ENCODE measurements around the gene CD151. TPM values are rescaled to one million over a fixed set of nuclear protein-coding genes. Genes with fewer than 3 reads are reported as not detected.

Gene CD151
- total and polyA plus RNA-seq, 2 experiments from 2014 or later: 248 to 356 TPM

GRCh38 chr11:877565-877964 is 44.8 kb downstream of the CD151 start:
- Histone ChIP-seq H3K9me2 (replicated peaks; ENCODE audit: insufficient read depth) (no peaks in the 10 kb centered on the region), H2AFZ (no peak overlapping the region), H3K9me3 (ENCODE audit: low read depth) (no peaks in the 10 kb centered on the region), H3K4me1 (ENCODE audit: insufficient read depth) (no peaks in the 10 kb centered on the region), H3K36me3 (replicated peaks; ENCODE audit: insufficient read depth, low read depth) (no peaks in the 10 kb centered on the region), H4K20me1 (ENCODE audit: insufficient read depth, poor library complexity, severe bottlenecking) (no peaks in the 10 kb centered on the region), H3K27ac (no peak overlapping the region), H3K79me2 (no peaks in the 10 kb centered on the region), H3K4me2 (no peak overlapping the region), H3K4me3 (no peak overlapping the region), H3K27me3 (no peaks in the 10 kb centered on the region)
- TF ChIP-seq EZH2phosphoT487 (IDR thresholded peaks at IDR 0.05; ENCODE audit: low read depth, severe bottlenecking, unreplicated experiment) (no peak), CTCF (IDR thresholded peaks at IDR 0.05; ENCODE audit: poor library complexity) (no peak), EZH2 (IDR thresholded peaks at IDR 0.05; ENCODE audit: borderline replicate concordance) (no peak)
- 97% methylated on average over 7 of the region's 11 CpGs for WGBS (ENCODE audit: low lambda C conversion rate, missing lambda C conversion rate)
- DNase-seq (ENCODE audit: low spot score): no peak

GRCh38 chr11:880447-880846 is 47.7 kb downstream of the CD151 start:
- Histone ChIP-seq H3K36me3 (replicated peaks; ENCODE audit: insufficient read depth, low read depth) (no peaks in the 10 kb centered on the region), H3K27me3 (no peaks in the 10 kb centered on the region), H2AFZ (no peak overlapping the region), H3K4me3 (no peak overlapping the region), H3K4me1 (ENCODE audit: insufficient read depth) (no peaks in the 10 kb centered on the region), H3K9me3 (ENCODE audit: low read depth) (no peaks in the 10 kb centered on the region), H3K9me2 (replicated peaks; ENCODE audit: insufficient read depth) (no peaks in the 10 kb centered on the region), H3K79me2 (no peaks in the 10 kb centered on the region), H4K20me1 (ENCODE audit: insufficient read depth, poor library complexity, severe bottlenecking) (no peaks in the 10 kb centered on the region), H3K27ac (no peak overlapping the region), H3K4me2 (no peak overlapping the region)
- DNase-seq (ENCODE audit: low spot score): no peak
- 87% methylated on average over 14 of the region's 14 CpGs for WGBS (ENCODE audit: low lambda C conversion rate, missing lambda C conversion rate)
- TF ChIP-seq EZH2 (IDR thresholded peaks at IDR 0.05; ENCODE audit: borderline replicate concordance) (no peak), EZH2phosphoT487 (IDR thresholded peaks at IDR 0.05; ENCODE audit: low read depth, severe bottlenecking, unreplicated experiment) (no peak), CTCF (IDR thresholded peaks at IDR 0.05; ENCODE audit: poor library complexity) (no peak)

GRCh38 chr11:882596-882995 is 49.8 kb downstream of the CD151 start:
- Histone ChIP-seq H3K79me2 (no peaks in the 10 kb centered on the region), H3K36me3 (replicated peaks; ENCODE audit: insufficient read depth, low read depth) (no peaks in the 10 kb centered on the region), H3K27me3 (no peaks in the 10 kb centered on the region), H3K9me3 (ENCODE audit: low read depth) (no peaks in the 10 kb centered on the region), H3K27ac (no peak overlapping the region), H4K20me1 (ENCODE audit: insufficient read depth, poor library complexity, severe bottlenecking) (no peaks in the 10 kb centered on the region), H3K9me2 (replicated peaks; ENCODE audit: insufficient read depth) (no peaks in the 10 kb centered on the region), H2AFZ (no peak overlapping the region), H3K4me2 (no peak overlapping the region), H3K4me1 (ENCODE audit: insufficient read depth) (no peaks in the 10 kb centered on the region), H3K4me3 (no peak overlapping the region)
- 92% methylated on average over 14 of the region's 14 CpGs for WGBS (ENCODE audit: low lambda C conversion rate, missing lambda C conversion rate)
- no peak for DNase-seq (ENCODE audit: low spot score)
- TF ChIP-seq EZH2phosphoT487 (IDR thresholded peaks at IDR 0.05; ENCODE audit: low read depth, severe bottlenecking, unreplicated experiment): no peak
- TF ChIP-seq EZH2 (IDR thresholded peaks at IDR 0.05; ENCODE audit: borderline replicate concordance): no peak
- TF ChIP-seq CTCF (IDR thresholded peaks at IDR 0.05; ENCODE audit: poor library complexity): no peak

DNA sequence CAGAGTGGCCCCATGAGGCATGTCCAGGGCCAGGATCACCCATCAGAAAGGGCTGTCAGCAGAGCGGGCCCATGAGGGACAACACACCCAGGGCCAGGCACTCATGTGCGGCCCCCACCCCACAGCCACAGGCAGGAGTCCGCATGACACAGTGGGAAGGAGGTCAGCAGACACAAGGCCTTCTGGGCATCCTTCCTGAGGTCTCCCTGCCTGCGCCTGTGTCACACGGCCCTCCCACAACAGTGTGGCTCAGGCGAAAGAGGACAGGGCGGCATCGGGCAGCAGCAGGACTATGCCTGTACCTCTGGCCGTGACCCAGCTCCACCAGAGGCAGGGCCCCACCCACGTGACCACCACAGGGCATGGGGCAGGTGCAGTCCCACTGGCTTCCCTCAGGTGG is 50.8 kb downstream of the CD151 start:
- Histone ChIP-seq H3K36me3 (replicated peaks; ENCODE audit: insufficient read depth, low read depth) (no peaks in the 10 kb centered on the region), H3K4me3 (no peak overlapping the region), H3K79me2 (no peaks in the 10 kb centered on the region), H3K9me2 (replicated peaks; ENCODE audit: insufficient read depth) (no peaks in the 10 kb centered on the region), H4K20me1 (ENCODE audit: insufficient read depth, poor library complexity, severe bottlenecking) (no peaks in the 10 kb centered on the region), H3K27ac (no peak overlapping the region), H2AFZ (no peak overlapping the region), H3K4me2 (no peak overlapping the region), H3K9me3 (ENCODE audit: low read depth) (no peaks in the 10 kb centered on the region), H3K4me1 (ENCODE audit: insufficient read depth) (no peaks in the 10 kb centered on the region), H3K27me3 (no peaks in the 10 kb centered on the region)
- DNase-seq (ENCODE audit: low spot score): no peak
- TF ChIP-seq EZH2phosphoT487 (IDR thresholded peaks at IDR 0.05; ENCODE audit: low read depth, severe bottlenecking, unreplicated experiment): no peak
- TF ChIP-seq CTCF (IDR thresholded peaks at IDR 0.05; ENCODE audit: poor library complexity): no peak
- TF ChIP-seq EZH2 (IDR thresholded peaks at IDR 0.05; ENCODE audit: borderline replicate concordance): no peak
- WGBS (ENCODE audit: low lambda C conversion rate, missing lambda C conversion rate): 90% methylated on average over 10 of the region's 10 CpGs
